H1 (cell line): Measurements from ENCODE around the gene ABCA9.

Experiments used
- CHD1 ChIP-seq: IDR thresholded peaks from 2 replicates; pipeline ENCODE4 v1.6.1; 2012; ENCODE audit warnings: low read depth, low read length, improper control_type of control experiment
- CTCF ChIP-seq, 3 experiments: IDR thresholded peaks; 1 replicate in 2 of 3; 2 replicates in 1 of 3; pipeline versions ENCODE4 v1.5.1 to v1.6.1; 2011; ENCODE audit warnings: low read length in 3 of 3, mild to moderate bottlenecking in 3 of 3, inconsistent platforms in 2 of 3, low read depth in 1 of 3, moderate library complexity in 1 of 3; ENCODE audit not compliant: insufficient read depth in 1 of 3; ENCODE audit errors: control extremely low read depth in 1 of 3
- GABPA ChIP-seq: IDR thresholded peaks from 2 replicates; pipeline ENCODE4 v1.6.1; 2011; ENCODE audit warnings: mild to moderate bottlenecking, low read length, moderate library complexity, borderline replicate concordance; ENCODE audit not compliant: insufficient read depth
- HDAC2 ChIP-seq, 2 experiments: fragments of 300-600 bp in 1 of 2; sonication (generic) in 1 of 2; IDR thresholded peaks; 2 replicates each; pipeline ENCODE4 v1.6.1; 2011 to 2012; ENCODE audit warnings: low read depth in 2 of 2, low read length in 2 of 2, mild to moderate bottlenecking in 2 of 2, moderate library complexity in 2 of 2, borderline replicate concordance in 1 of 2, inconsistent platforms in 1 of 2
- POLR2A ChIP-seq, 2 experiments: IDR thresholded peaks; 1 replicate in 1 of 2; 2 replicates in 1 of 2; pipeline ENCODE4 v1.6.1; 2011; ENCODE audit warnings: low read depth in 2 of 2, low read length in 2 of 2, mild to moderate bottlenecking in 2 of 2; ENCODE audit errors: control extremely low read depth in 1 of 2
- RFX5 ChIP-seq: IDR thresholded peaks from 2 replicates; pipeline ENCODE4 v1.6.1; 2011; ENCODE audit warnings: low read depth, low read length, improper control_type of control experiment, borderline replicate concordance

- TF ChIP-seq POLR2A (IDR thresholded peaks at IDR 0.05; ENCODE audit: control extremely low read depth in 1 of 2, low read depth in 2 of 2, low read length in 2 of 2), result no peak
- TF ChIP-seq CTCF (IDR thresholded peaks at IDR 0.05; ENCODE audit: control extremely low read depth in 1 of 3, insufficient read depth in 1 of 3, low read depth in 1 of 3, low read length in 3 of 3), result no peak
- TF ChIP-seq CHD1, result no peak
- TF ChIP-seq RFX5, result no peak
- no peak for TF ChIP-seq HDAC2 (IDR thresholded peaks at IDR 0.05; ENCODE audit: borderline replicate concordance in 1 of 2, low read depth in 2 of 2, low read length in 2 of 2)
- no peak for TF ChIP-seq GABPA
Observed at GRCh38 chr17:69015631-69016030, 45.1 kb downstream of the ABCA9 start.
